PC-9 (cell line): Measurements from ENCODE around the gene MYO5B. TPM values are rescaled to one million over a fixed set of nuclear protein-coding genes. Genes with fewer than 3 reads are reported as not detected.

Source experiments
- BruUV-seq: library from RNA; stranded (reverse); fragments of 400-500 nt; replicated peaks from 2 replicates; lab custom pipeline; 2021; lab: Mats Ljungman, UMichigan
- CTCF ChIA-PET: fragments of 300-600 bp; sonication (Branson Sonifier 250); formaldehyde crosslinking; loops from one replicate; lab custom pipeline; 2022; ENCODE audit warnings: antibody characterized with exemption; lab: Charles Lee
- POLR2A ChIA-PET: fragments of 300-600 bp; sonication (Branson Sonifier 250); formaldehyde crosslinking; loops from one replicate; lab custom pipeline; 2022; ENCODE audit warnings: antibody characterized with exemption; ENCODE audit not compliant: unreplicated experiment; lab: Charles Lee
- DNase-seq, 2 experiments: peaks; one replicate each; pipeline versions ENCODE4 v3.0.0 to v3.0.0-alpha.2; 2015 to 2022; ENCODE audit warnings: mixed read lengths in 1 of 2
- H2AFZ ChIP-seq: fragments of 200-600 bp; sonication (generic); 2 replicates; pipeline ENCODE4 v1.8.1; 2017; ENCODE audit warnings: antibody characterized with exemption
- H3F3A ChIP-seq: fragments of 200-600 bp; sonication (generic); 2 replicates; pipeline ENCODE4 v1.8.1; 2017; ENCODE audit warnings: antibody characterized with exemption, mild to moderate bottlenecking, low read depth; ENCODE audit not compliant: insufficient read depth
- H3K27ac ChIP-seq: fragments of 200-600 bp; sonication (generic); 2 replicates; pipeline ENCODE4 v1.6.1; 2016; ENCODE audit warnings: mixed run types
- H3K27me3 ChIP-seq: fragments of 200-600 bp; sonication (generic); 2 replicates; pipeline ENCODE4 v1.6.1; 2016; ENCODE audit warnings: low read depth, mixed run types; ENCODE audit not compliant: insufficient read depth
- H3K36me3 ChIP-seq: fragments of 200-600 bp; sonication (generic); 2 replicates; pipeline ENCODE4 v1.6.1; 2016; ENCODE audit warnings: low read depth, mixed run types
- H3K4me1 ChIP-seq: fragments of 200-600 bp; sonication (generic); replicated peaks from 2 replicates; pipeline ENCODE4 v1.6.1; 2016; ENCODE audit warnings: mixed run types; ENCODE audit not compliant: insufficient read depth
- H3K4me2 ChIP-seq: fragments of 200-600 bp; sonication (generic); 2 replicates; pipeline ENCODE4 v1.6.1; 2017; ENCODE audit warnings: mixed run types
- H3K4me3 ChIP-seq: fragments of 200-600 bp; sonication (generic); 2 replicates; pipeline ENCODE4 v1.6.1; 2016; ENCODE audit warnings: mixed run types
- H3K79me2 ChIP-seq: fragments of 200-600 bp; sonication (generic); 2 replicates; pipeline ENCODE4 v1.6.1; 2017; ENCODE audit warnings: low read depth, mixed run types
- H3K9me2 ChIP-seq: fragments of 200-600 bp; sonication (generic); 2 replicates; pipeline ENCODE4 v1.8.1; 2017; ENCODE audit warnings: mild to moderate bottlenecking; ENCODE audit not compliant: insufficient read depth
- H3K9me3 ChIP-seq: fragments of 200-600 bp; sonication (generic); 2 replicates; pipeline ENCODE4 v1.8.1; 2016; ENCODE audit warnings: low read depth; ENCODE audit not compliant: insufficient read depth
- H4K20me1 ChIP-seq: fragments of 200-600 bp; sonication (generic); 2 replicates; pipeline ENCODE4 v1.8.1; 2017; ENCODE audit not compliant: insufficient read depth
- CTCF ChIP-seq: fragments of 200-600 bp; sonication (generic); conservative IDR thresholded peaks from 2 replicates; pipeline ENCODE4 v1.6.1; 2017; ENCODE audit warnings: mixed run types, antibody characterized with exemption, mild to moderate bottlenecking, moderate library complexity
- EZH2 ChIP-seq: fragments of 200-600 bp; sonication (generic); IDR thresholded peaks from 2 replicates; pipeline ENCODE4 v1.8.0; 2017; ENCODE audit warnings: antibody characterized with exemption, low read depth
- intact Hi-C: fragments of 100-400 bp; cut with micrococcal nuclease; formaldehyde crosslinking; loops from one replicate; pipeline ENCODE4 v1.10.0; 2022; ENCODE audit not compliant: unreplicated experiment
- total RNA-seq: library from RNA; stranded (reverse); gene quantifications from 2 replicates; pipeline ENCODE4 v1.2.3, GENCODE V29; 2021

MYO5B gene
- total RNA-seq, 1 experiment from 2014 or later, result 25.4 TPM

DNA sequence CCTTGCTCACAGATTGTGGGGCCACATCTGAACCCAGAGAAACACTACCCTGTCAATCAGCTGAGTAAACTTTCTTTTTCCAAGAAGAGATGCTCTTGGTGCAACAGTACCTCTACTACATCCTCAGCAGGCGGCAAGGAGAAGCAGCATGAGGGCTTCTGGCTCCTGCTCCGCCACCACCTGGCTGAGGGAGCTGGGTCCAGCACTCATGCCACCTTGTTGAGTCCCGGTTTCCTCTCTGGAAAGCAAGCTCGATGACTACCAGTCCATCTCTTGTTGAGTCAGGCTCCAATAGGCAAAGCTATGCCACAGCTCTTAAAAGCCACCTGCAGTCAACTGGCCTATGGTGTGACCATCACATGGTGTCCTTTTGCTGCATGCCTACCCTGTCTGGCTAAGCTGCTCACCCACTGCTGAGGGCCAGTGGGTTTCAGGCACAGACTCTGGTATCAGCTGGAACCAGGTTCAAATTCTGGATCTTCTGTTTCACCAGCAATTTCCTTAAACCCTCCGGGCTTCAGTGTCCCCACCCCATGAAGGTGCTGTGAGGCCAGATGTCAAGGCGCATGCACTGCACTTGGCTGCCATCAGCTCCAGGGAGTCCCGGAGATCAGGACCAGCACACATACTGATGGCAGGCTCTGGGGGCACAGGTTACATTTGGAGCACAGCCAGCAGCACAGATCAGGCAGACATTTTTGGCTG is 339.1 kb downstream of the MYO5B start:
- no TSS peak for BruUV-seq

GRCh38 chr18:49854681-49855080 is 340.3 kb downstream of the MYO5B start:
- BruUV-seq, result no TSS peak
- intact Hi-C loops, result no loop called here
- 0 out of 2 replicates have a peak, but pooled peaks cover 11% of the 10 kb centered on the region for H3F3A ChIP-seq
- H3K4me3 ChIP-seq, result no peak overlapping the region
- no peaks in the 10 kb centered on the region for H3K79me2 ChIP-seq
- ChIA-PET POLR2A (no interaction called here), CTCF (no interaction called here)
- no peak overlapping the region for H3K27ac ChIP-seq
- no peak overlapping the region for H2AFZ ChIP-seq
- H4K20me1 ChIP-seq, result no peaks in the 10 kb centered on the region
- DNase-seq, result peak in 1 of 2 experiments; percentile 50
- H3K27me3 ChIP-seq, result no peaks in the 10 kb centered on the region
- TF ChIP-seq CTCF (no peak), EZH2 (no peak)
- H3K9me3 ChIP-seq, result no peaks in the 10 kb centered on the region
- H3K4me2 ChIP-seq, result no peak overlapping the region
- H3K9me2 ChIP-seq, result no peaks in the 10 kb centered on the region
- H3K4me1 ChIP-seq, result peaks cover 20% of the 10 kb centered on the region
- no peaks in the 10 kb centered on the region for H3K36me3 ChIP-seq

More for the DNA sequence above, 339.1 kb downstream of the MYO5B start:
- intact Hi-C loops, result no loop called here
- TF ChIP-seq EZH2 (no peak), CTCF (no peak)
- Histone ChIP-seq H4K20me1 (no peaks in the 10 kb centered on the region), H3K4me1 (peaks cover 11% of the 10 kb centered on the region), H3K9me3 (no peaks in the 10 kb centered on the region), H2AFZ (no peak overlapping the region), H3K4me2 (no peak overlapping the region), H3K4me3 (no peak overlapping the region), H3K9me2 (no peaks in the 10 kb centered on the region), H3F3A (0 out of 2 replicates have a peak, but pooled peaks cover 4% of the 10 kb centered on the region), H3K27ac (no peak overlapping the region), H3K36me3 (no peaks in the 10 kb centered on the region), H3K79me2 (no peaks in the 10 kb centered on the region), H3K27me3 (no peaks in the 10 kb centered on the region)
- CTCF ChIA-PET, result no interaction called here
- POLR2A ChIA-PET, result no interaction called here
- no peak for DNase-seq

DNA sequence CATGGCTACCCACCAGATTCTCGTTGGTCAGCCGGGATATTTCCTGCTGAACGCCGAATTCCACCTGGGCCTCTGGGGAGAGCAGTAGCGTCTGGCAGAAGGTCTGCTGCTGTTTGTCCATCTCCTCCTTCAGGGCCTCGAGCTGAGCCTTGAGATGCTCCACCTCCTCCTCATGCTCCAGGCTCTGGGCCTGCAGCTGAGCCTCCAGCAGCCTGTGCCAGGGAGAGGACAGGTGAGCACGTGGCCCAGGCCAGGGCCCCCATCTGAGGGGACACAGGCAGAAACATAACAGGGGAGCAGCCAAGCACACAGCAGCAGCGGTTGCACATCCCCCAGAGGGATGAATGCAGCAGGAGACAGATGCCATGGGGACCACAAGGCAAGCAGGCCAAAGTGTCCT is 341.5 kb downstream of the MYO5B start:
- H3K27ac ChIP-seq, result no peak overlapping the region
- no TSS peak for BruUV-seq
- DNase-seq, result no peak
- TF ChIP-seq CTCF, result no peak
- H3K4me3 ChIP-seq, result no peak overlapping the region
- intact Hi-C loops, result no loop called here
- no peak overlapping the region for H2AFZ ChIP-seq
- H3K9me2 ChIP-seq, result no peaks in the 10 kb centered on the region
- H3K4me1 ChIP-seq, result peaks cover 28% of the 10 kb centered on the region
- POLR2A ChIA-PET, result no interaction called here
- H3K9me3 ChIP-seq, result no peaks in the 10 kb centered on the region
- H3F3A ChIP-seq, result peaks cover 23% of the 10 kb centered on the region
- H3K79me2 ChIP-seq, result no peaks in the 10 kb centered on the region
- CTCF ChIA-PET, result no interaction called here
- H3K27me3 ChIP-seq, result no peaks in the 10 kb centered on the region
- H3K4me2 ChIP-seq, result no peak overlapping the region
- H4K20me1 ChIP-seq, result no peaks in the 10 kb centered on the region
- H3K36me3 ChIP-seq, result no peaks in the 10 kb centered on the region
